ENCODE measurements around the gene GNAQ.

The GNAQ gene

DNA sequence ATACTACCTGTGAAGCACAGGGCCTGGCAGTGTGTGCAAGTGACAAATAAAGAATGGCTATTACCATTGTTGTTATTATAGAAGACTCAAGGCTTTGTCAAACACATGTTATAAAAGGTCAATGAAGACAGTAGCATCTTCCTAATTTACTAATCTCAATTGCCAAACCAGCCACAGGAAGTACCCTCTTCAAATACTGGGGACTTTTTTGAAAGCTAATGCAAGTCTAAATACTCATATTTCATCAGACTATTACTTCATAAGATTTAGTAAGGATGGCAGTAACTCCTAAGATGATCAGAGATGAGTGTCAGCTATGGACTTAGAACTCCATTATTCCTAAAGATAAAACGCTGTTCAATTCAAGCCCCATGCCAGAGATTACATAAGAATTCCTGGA, 43.0 kb downstream of the GNAQ start:
- TF ChIP-seq EP300 (IDR thresholded peaks at IDR 0.05; ENCODE audit: borderline replicate concordance) (no peak), TEAD4 (IDR thresholded peaks at IDR 0.05) (no peak), CREB1 (IDR thresholded peaks at IDR 0.05; ENCODE audit: low read depth) (no peak), YY1 (IDR thresholded peaks at IDR 0.05; ENCODE audit: low read depth) (no peak), NFIC (IDR thresholded peaks at IDR 0.05) (no peak), ZBTB7A (IDR thresholded peaks at IDR 0.05; ENCODE audit: low read depth) (no peak), MAX (IDR thresholded peaks at IDR 0.05) (no peak), CEBPB (IDR thresholded peaks at IDR 0.05) (no peak), FOXM1 (IDR thresholded peaks at IDR 0.05; ENCODE audit: borderline replicate concordance, low read depth) (no peak), RAD21 (IDR thresholded peaks at IDR 0.05; ENCODE audit: low read depth) (no peak), EGR1 (IDR thresholded peaks at IDR 0.05) (no peak), USF1 (IDR thresholded peaks at IDR 0.05) (no peak), TCF12 (IDR thresholded peaks at IDR 0.05; ENCODE audit: low read depth) (no peak), TAF1 (IDR thresholded peaks at IDR 0.05; ENCODE audit: low read depth) (no peak)
- TF ChIP-seq, protein P1, sequence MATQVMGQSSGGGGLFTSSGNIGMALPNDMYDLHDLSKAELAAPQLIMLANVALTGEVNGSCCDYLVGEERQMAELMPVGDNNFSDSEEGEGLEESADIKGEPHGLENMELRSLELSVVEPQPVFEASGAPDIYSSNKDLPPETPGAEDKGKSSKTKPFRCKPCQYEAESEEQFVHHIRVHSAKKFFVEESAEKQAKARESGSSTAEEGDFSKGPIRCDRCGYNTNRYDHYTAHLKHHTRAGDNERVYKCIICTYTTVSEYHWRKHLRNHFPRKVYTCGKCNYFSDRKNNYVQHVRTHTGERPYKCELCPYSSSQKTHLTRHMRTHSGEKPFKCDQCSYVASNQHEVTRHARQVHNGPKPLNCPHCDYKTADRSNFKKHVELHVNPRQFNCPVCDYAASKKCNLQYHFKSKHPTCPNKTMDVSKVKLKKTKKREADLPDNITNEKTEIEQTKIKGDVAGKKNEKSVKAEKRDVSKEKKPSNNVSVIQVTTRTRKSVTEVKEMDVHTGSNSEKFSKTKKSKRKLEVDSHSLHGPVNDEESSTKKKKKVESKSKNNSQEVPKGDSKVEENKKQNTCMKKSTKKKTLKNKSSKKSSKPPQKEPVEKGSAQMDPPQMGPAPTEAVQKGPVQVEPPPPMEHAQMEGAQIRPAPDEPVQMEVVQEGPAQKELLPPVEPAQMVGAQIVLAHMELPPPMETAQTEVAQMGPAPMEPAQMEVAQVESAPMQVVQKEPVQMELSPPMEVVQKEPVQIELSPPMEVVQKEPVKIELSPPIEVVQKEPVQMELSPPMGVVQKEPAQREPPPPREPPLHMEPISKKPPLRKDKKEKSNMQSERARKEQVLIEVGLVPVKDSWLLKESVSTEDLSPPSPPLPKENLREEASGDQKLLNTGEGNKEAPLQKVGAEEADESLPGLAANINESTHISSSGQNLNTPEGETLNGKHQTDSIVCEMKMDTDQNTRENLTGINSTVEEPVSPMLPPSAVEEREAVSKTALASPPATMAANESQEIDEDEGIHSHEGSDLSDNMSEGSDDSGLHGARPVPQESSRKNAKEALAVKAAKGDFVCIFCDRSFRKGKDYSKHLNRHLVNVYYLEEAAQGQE (IDR thresholded peaks at IDR 0.05; ENCODE audit: low read depth) = no peak

DNA sequence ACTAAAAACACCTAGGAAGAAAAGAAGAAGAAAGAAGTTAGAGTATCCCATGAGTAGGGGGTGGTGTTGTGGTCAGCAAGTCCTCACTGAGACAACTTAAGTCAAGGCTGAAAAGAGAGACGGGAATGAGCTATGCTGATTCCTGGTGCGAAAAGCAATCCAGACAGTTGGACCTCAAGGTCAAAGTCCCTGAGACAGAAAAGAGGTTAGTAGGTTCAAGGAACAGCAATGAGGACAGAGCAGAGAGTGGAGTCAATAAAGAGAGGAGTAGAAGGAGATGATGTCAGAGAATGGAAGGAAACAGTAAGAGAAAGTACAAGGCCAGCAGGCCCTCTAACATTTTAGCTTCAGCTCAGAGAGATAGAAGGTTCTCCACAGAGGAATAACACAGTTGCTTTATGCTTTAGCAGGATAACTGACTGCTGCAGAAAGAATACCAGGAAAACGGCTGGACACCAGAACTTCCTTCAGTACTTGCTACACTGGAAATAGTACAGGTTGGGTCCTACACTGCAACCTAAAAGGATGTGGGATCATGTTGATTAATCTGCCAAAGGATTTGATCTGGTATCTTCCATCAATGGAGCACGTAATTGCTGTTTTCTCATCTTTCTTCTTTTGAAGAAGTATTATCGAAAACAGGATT, 43.6 kb downstream of the GNAQ start:
- no peak for TF ChIP-seq EP300 (IDR thresholded peaks at IDR 0.05; ENCODE audit: borderline replicate concordance)
- TF ChIP-seq TAF1 (IDR thresholded peaks at IDR 0.05; ENCODE audit: low read depth) = no peak
- no peak for TF ChIP-seq CEBPB (IDR thresholded peaks at IDR 0.05)
- TF ChIP-seq USF1 (IDR thresholded peaks at IDR 0.05) = no peak
- TF ChIP-seq NFIC (IDR thresholded peaks at IDR 0.05) = no peak
- TF ChIP-seq ZBTB7A (IDR thresholded peaks at IDR 0.05; ENCODE audit: low read depth) = no peak
- no peak for TF ChIP-seq FOXM1 (IDR thresholded peaks at IDR 0.05; ENCODE audit: borderline replicate concordance, low read depth)

GRCh38 chr9:77987081-77987656, 44.4 kb downstream of the GNAQ start:
- no peak for TF ChIP-seq FOXM1 (IDR thresholded peaks at IDR 0.05; ENCODE audit: borderline replicate concordance, low read depth)
- TF ChIP-seq YY1 (IDR thresholded peaks at IDR 0.05; ENCODE audit: low read depth) = no peak
- TF ChIP-seq USF1 (IDR thresholded peaks at IDR 0.05) = no peak
- no peak for TF ChIP-seq TAF1 (IDR thresholded peaks at IDR 0.05; ENCODE audit: low read depth)
- TF ChIP-seq TEAD4 (IDR thresholded peaks at IDR 0.05) = no peak
- no peak for TF ChIP-seq MAX (IDR thresholded peaks at IDR 0.05)
- TF ChIP-seq TCF12 (IDR thresholded peaks at IDR 0.05; ENCODE audit: low read depth) = no peak
- TF ChIP-seq CEBPB (IDR thresholded peaks at IDR 0.05) = no peak
- no peak for TF ChIP-seq ZBTB7A (IDR thresholded peaks at IDR 0.05; ENCODE audit: low read depth)
- no peak for TF ChIP-seq EGR1 (IDR thresholded peaks at IDR 0.05)
- no peak for TF ChIP-seq CREB1 (IDR thresholded peaks at IDR 0.05; ENCODE audit: low read depth)
- no peak for TF ChIP-seq NFIC (IDR thresholded peaks at IDR 0.05)
- TF ChIP-seq EP300 (IDR thresholded peaks at IDR 0.05; ENCODE audit: borderline replicate concordance) = no peak

- no peak for TF ChIP-seq EP300 (IDR thresholded peaks at IDR 0.05; ENCODE audit: borderline replicate concordance)
- no peak for TF ChIP-seq FOXM1 (IDR thresholded peaks at IDR 0.05; ENCODE audit: borderline replicate concordance, low read depth)
- TF ChIP-seq, protein P1 (IDR thresholded peaks at IDR 0.05; ENCODE audit: low read depth) = no peak
- TF ChIP-seq RAD21 (IDR thresholded peaks at IDR 0.05; ENCODE audit: low read depth) = no peak
- no peak for TF ChIP-seq NFIC (IDR thresholded peaks at IDR 0.05)
- no peak for TF ChIP-seq YY1 (IDR thresholded peaks at IDR 0.05; ENCODE audit: low read depth)
- TF ChIP-seq MAX (IDR thresholded peaks at IDR 0.05) = no peak
- TF ChIP-seq TCF12 (IDR thresholded peaks at IDR 0.05; ENCODE audit: low read depth) = no peak
- no peak for TF ChIP-seq EGR1 (IDR thresholded peaks at IDR 0.05)
Measured at GRCh38 chr9:77985996-77986395, 45.6 kb downstream of the GNAQ start.

GRCh38 chr9:77983320-77983662, 48.3 kb downstream of the GNAQ start:
- TF ChIP-seq RAD21 (IDR thresholded peaks at IDR 0.05; ENCODE audit: low read depth) = no peak
- TF ChIP-seq YY1 (IDR thresholded peaks at IDR 0.05; ENCODE audit: low read depth) = no peak
- TF ChIP-seq FOXM1 (IDR thresholded peaks at IDR 0.05; ENCODE audit: borderline replicate concordance, low read depth) = no peak
- TF ChIP-seq ZBTB7A (IDR thresholded peaks at IDR 0.05; ENCODE audit: low read depth) = no peak
- no peak for TF ChIP-seq EP300 (IDR thresholded peaks at IDR 0.05; ENCODE audit: borderline replicate concordance)
- no peak for TF ChIP-seq TEAD4 (IDR thresholded peaks at IDR 0.05)
- TF ChIP-seq NFIC (IDR thresholded peaks at IDR 0.05) = no peak
- no peak for TF ChIP-seq TAF1 (IDR thresholded peaks at IDR 0.05; ENCODE audit: low read depth)
- no peak for TF ChIP-seq EGR1 (IDR thresholded peaks at IDR 0.05)
- TF ChIP-seq USF1 (IDR thresholded peaks at IDR 0.05) = no peak
- TF ChIP-seq, protein P1 (IDR thresholded peaks at IDR 0.05; ENCODE audit: low read depth) = no peak

Data from Ishikawa (cell line).